SW 1271 (cell line): ENCODE data around the gene PIWIL4.
"Not testable (repeated sequence)": the region's sequence is repeated elsewhere in the genome, so short reads cannot be mapped to it uniquely, and the experiment has no call there.

Source experiments
- DNase-seq, 2 experiments: peaks; one replicate each; lab custom pipeline; 2025; lab: John Stamatoyannopoulos, UW

Gene PIWIL4

GRCh38 chr11:94638301-94638901 is 71.2 kb downstream of the PIWIL4 start:
- DNase-seq = no peak

- no peak for DNase-seq
Observed at GRCh38 chr11:94638902-94639373, 71.8 kb downstream of the PIWIL4 start.

GRCh38 chr11:94639901-94640721 is 72.9 kb downstream of the PIWIL4 start:
- no peak for DNase-seq

- DNase-seq = no peak
Observed at GRCh38 chr11:94641167-94641761, 74.1 kb downstream of the PIWIL4 start.

GRCh38 chr11:94643186-94643585 is 76.0 kb downstream of the PIWIL4 start:
- DNase-seq = not testable (repeated sequence)

GRCh38 chr11:94647926-94648325 is 80.8 kb downstream of the PIWIL4 start:
- DNase-seq = no peak

GRCh38 chr11:94648789-94649188 is 81.6 kb downstream of the PIWIL4 start:
- no peak for DNase-seq

- no peak for DNase-seq
Observed at GRCh38 chr11:94649254-94649653, 82.1 kb downstream of the PIWIL4 start.

GRCh38 chr11:94649964-94650623 is 82.9 kb downstream of the PIWIL4 start:
- DNase-seq = no peak

- DNase-seq = no peak
Observed at GRCh38 chr11:94650756-94651155, 83.6 kb downstream of the PIWIL4 start.

GRCh38 chr11:94652735-94653284 is 85.6 kb downstream of the PIWIL4 start:
- DNase-seq = no peak

GRCh38 chr11:94653561-94653960 is 86.4 kb downstream of the PIWIL4 start:
- DNase-seq = no peak

- no peak for DNase-seq
Observed at GRCh38 chr11:94654201-94654600, 87.0 kb downstream of the PIWIL4 start.

- no peak for DNase-seq
Observed at GRCh38 chr11:94655291-94655690, 88.1 kb downstream of the PIWIL4 start.

- DNase-seq = no peak
Observed at GRCh38 chr11:94655956-94656355, 88.8 kb downstream of the PIWIL4 start.

GRCh38 chr11:94656968-94657367 is 89.8 kb downstream of the PIWIL4 start:
- no peak for DNase-seq

GRCh38 chr11:94657629-94658028 is 90.5 kb downstream of the PIWIL4 start:
- DNase-seq = no peak

GRCh38 chr11:94658386-94658785 is 91.2 kb downstream of the PIWIL4 start:
- no peak for DNase-seq

- no peak for DNase-seq
Observed at GRCh38 chr11:94658888-94659287, 91.7 kb downstream of the PIWIL4 start.

GRCh38 chr11:94661444-94661843 is 94.3 kb downstream of the PIWIL4 start:
- DNase-seq = no peak

GRCh38 chr11:94662065-94662779 is 95.1 kb downstream of the PIWIL4 start:
- DNase-seq = no peak
